Endothelial cell of umbilical vein (primary cell): ENCODE measurements around the gene TGM1. TPM values are rescaled to one million over a fixed set of nuclear protein-coding genes. Genes with fewer than 3 reads are reported as not detected.

ENCODE experiments used
- BruUV-seq: library from RNA; stranded (reverse); fragments of 400-500 nt; replicated peaks from 2 replicates; lab custom pipeline; 2021; lab: Mats Ljungman, UMichigan
- CTCF ChIA-PET: fragments of 300-600, 350-600 bp; sonication (Branson Sonifier 250); formaldehyde crosslinking; loops from one replicate; lab custom pipeline; 2021; ENCODE audit warnings: antibody characterized with exemption, inconsistent platforms; lab: Charles Lee
- POLR2A ChIA-PET: fragments of 300-600, 350-600 bp; sonication (Branson Sonifier 250); formaldehyde crosslinking; loops from one replicate; lab custom pipeline; 2021; ENCODE audit warnings: antibody characterized with exemption, inconsistent platforms; lab: Charles Lee
- DNase-seq: peaks from one replicate; pipeline ENCODE4 v3.0.0-alpha.2; 2011; ENCODE audit warnings: low read depth, low spot score
- FAIRE-seq: peaks from 2 replicates; lab custom pipeline; 2011; peaks lifted over from hg19 to GRCh38; lab: Jason Lieb, UNC
- H2AFZ ChIP-seq: 2 replicates; pipeline ENCODE4 v1.6.0; 2012; ENCODE audit warnings: low read depth, low read length, control low read depth, inconsistent platforms
- H3K27ac ChIP-seq: 2 replicates; pipeline ENCODE4 v1.5.1; 2011; ENCODE audit warnings: low read depth, mild to moderate bottlenecking, control low read depth, low read length, moderate library complexity; ENCODE audit not compliant: insufficient read depth
- H3K27me3 ChIP-seq, 2 experiments: 2 replicates each; pipeline versions ENCODE4 v1.6.0 to v1.6.1; 2011; ENCODE audit warnings: low read length in 2 of 2, mixed read lengths in 1 of 2; ENCODE audit not compliant: control insufficient read depth in 2 of 2, insufficient read depth in 2 of 2
- H3K36me3 ChIP-seq, 2 experiments: 2 replicates in 1 of 2; 3 replicates in 1 of 2; pipeline ENCODE4 v1.5.1; 2011; ENCODE audit warnings: low read length in 2 of 2, mild to moderate bottlenecking in 1 of 2, moderate library complexity in 1 of 2; ENCODE audit not compliant: control insufficient read depth in 2 of 2, insufficient read depth in 2 of 2; ENCODE audit errors: extremely low read depth in 1 of 2
- H3K4me1 ChIP-seq: 3 replicates; pipeline ENCODE4 v1.5.1; 2011; ENCODE audit warnings: mild to moderate bottlenecking, low read length; ENCODE audit not compliant: control insufficient read depth, insufficient read depth; ENCODE audit errors: extremely low read depth
- H3K4me2 ChIP-seq: 2 replicates; pipeline ENCODE4 v1.6.1; 2011; ENCODE audit warnings: low read length, control low read depth, mixed read lengths; ENCODE audit not compliant: insufficient read depth
- H3K4me3 ChIP-seq, 3 experiments: fragments of 200-600 bp in 1 of 3; sonication (generic), shearing (Covaris generic) in 1 of 3; replicated peaks in 1 of 3; 2 replicates each; pipeline ENCODE4 v1.5.1; 2011 to 2016; ENCODE audit warnings: control low read depth in 3 of 3, low read length in 3 of 3, mild to moderate bottlenecking in 2 of 3, inconsistent platforms in 1 of 3, low read depth in 1 of 3, moderate library complexity in 1 of 3; ENCODE audit not compliant: insufficient read depth in 1 of 3
- H3K79me2 ChIP-seq: 2 replicates; pipeline ENCODE4 v1.6.0; 2012; ENCODE audit warnings: low read length, inconsistent platforms; ENCODE audit not compliant: control insufficient read depth, insufficient read depth
- H3K9ac ChIP-seq: replicated peaks from 2 replicates; pipeline ENCODE3; 2011; ENCODE audit warnings: low read length, control low read depth; ENCODE audit not compliant: insufficient read depth; ENCODE audit errors: extremely low read depth
- H3K9me1 ChIP-seq: replicated peaks from 3 replicates; pipeline ENCODE4 v1.6.0; 2011; ENCODE audit warnings: mild to moderate bottlenecking, low read length; ENCODE audit not compliant: control insufficient read depth, insufficient read depth; ENCODE audit errors: extremely low read depth
- H3K9me3 ChIP-seq: replicated peaks from 2 replicates; pipeline ENCODE4 v1.5.1; 2012; ENCODE audit warnings: low read length, inconsistent platforms; ENCODE audit not compliant: control insufficient read depth, insufficient read depth
- H4K20me1 ChIP-seq: replicated peaks from 2 replicates; pipeline ENCODE3; 2011; ENCODE audit warnings: mild to moderate bottlenecking, low read length; ENCODE audit not compliant: control insufficient read depth, insufficient read depth; ENCODE audit errors: extremely low read depth
- CTCF ChIP-seq, 2 donors: IDR thresholded peaks; 1 replicate in 1 of 2; 2 replicates in 1 of 2; pipeline ENCODE4 v1.5.1; 2011; ENCODE audit warnings: low read length in 2 of 2, mild to moderate bottlenecking in 2 of 2, moderate library complexity in 2 of 2, control low read depth in 1 of 2, inconsistent platforms in 1 of 2, low read depth in 1 of 2; ENCODE audit not compliant: insufficient read depth in 1 of 2; ENCODE audit errors: extremely low read depth in 1 of 2
- EZH2 ChIP-seq: IDR thresholded peaks from 2 replicates; pipeline ENCODE4 v1.6.1; 2012; ENCODE audit warnings: borderline replicate concordance, low read depth, mild to moderate bottlenecking, moderate library complexity, low read length, inconsistent platforms; ENCODE audit not compliant: severe bottlenecking
- GATA2 ChIP-seq: IDR thresholded peaks from 2 replicates; pipeline ENCODE4 v1.7.0; 2011; ENCODE audit warnings: low read depth, mild to moderate bottlenecking, moderate library complexity, mixed read lengths, low read length; ENCODE audit not compliant: insufficient read length, insufficient read depth
- JUN ChIP-seq: IDR thresholded peaks from 2 replicates; pipeline ENCODE4 v1.6.1; 2011; ENCODE audit warnings: borderline replicate concordance, low read depth; ENCODE audit not compliant: insufficient read length, insufficient read depth
- POLR2A ChIP-seq: IDR thresholded peaks from 2 replicates; pipeline ENCODE4 v1.6.1; 2012; ENCODE audit warnings: low read depth, mild to moderate bottlenecking, control low read depth, low read length
- POLR2AphosphoS5 ChIP-seq: IDR thresholded peaks from 2 replicates; pipeline ENCODE4 v1.6.1; 2012; ENCODE audit warnings: low read depth, mild to moderate bottlenecking, control low read depth, low read length, moderate library complexity; ENCODE audit not compliant: insufficient read depth
- dilution Hi-C: fragments of 300-500 bp; cut with MboI; formaldehyde crosslinking; loops from one replicate; pipeline ENCODE4 v1.15.0; 2019; ENCODE audit warnings: low sequenced_read_pairs; ENCODE audit not compliant: extremely low pct_ligation_motif_present
- intact Hi-C: fragments of 100-400 bp; cut with micrococcal nuclease; formaldehyde crosslinking; loops from one replicate; pipeline ENCODE4 v1.10.0; 2022
- polyA plus RNA-seq, 4 experiments: library from polyadenylated mRNA; depleted of rRNA in 3 of 4; stranded (reverse) in 3 of 4; unstranded in 1 of 4; fragments of >200 nt; gene quantifications; 2 replicates each; pipeline versions ENCODE4 v1.2.1 to v1.2.3, GENCODE V29; 2011 to 2012; ENCODE audit warnings: missing spikeins in 1 of 4
- total RNA-seq: library from RNA; stranded (reverse); gene quantifications from 2 replicates; pipeline ENCODE4 v1.2.3, GENCODE V29; 2021

Gene TGM1
- total and polyA plus RNA-seq, 2 donors (not counting 3 experiments of a cell fraction or from before 2014, with no cell fraction given) = 1.0 to 3.4 TPM

GRCh38 chr14:24206260-24207103 is 56.5 kb downstream of the TGM1 start:
- Histone ChIP-seq H3K27me3 (no peaks in the 10 kb centered on the region), H3K4me3 (no peak overlapping the region), H2AFZ (no peak overlapping the region), H3K9me1 (no peaks in the 10 kb centered on the region), H3K4me2 (no peak overlapping the region), H3K4me1 (no peaks in the 10 kb centered on the region), H3K36me3 (peaks cover 6 to 33% of the 10 kb centered on the region in 2 experiments), H3K9ac (no peak overlapping the region), H4K20me1 (no peaks in the 10 kb centered on the region), H3K27ac (no peak overlapping the region), H3K9me3 (no peaks in the 10 kb centered on the region), H3K79me2 (no peaks in the 10 kb centered on the region)
- intact Hi-C loops (no loop called here), dilution Hi-C loops (no loop called here)
- no peak for DNase-seq
- BruUV-seq = no TSS peak
- TF ChIP-seq EZH2 (no peak), CTCF (IDR thresholded peaks at IDR 0.05; ENCODE audit: extremely low read depth in 1 of 2, insufficient read depth in 1 of 2, low read depth in 1 of 2, low read length in 2 of 2) (no peak), POLR2AphosphoS5 (no peak), POLR2A (no peak), GATA2 (no peak), JUN (no peak)
- CTCF ChIA-PET = interaction anchor here (0.9 to 1.0 kb wide), 2 partner anchors 10 to 90 kb away, joined by 3 read pairs; partner anchors contain the start of gene MDP1
- POLR2A ChIA-PET = interaction anchor here (0.5 kb wide), 1 partner anchor 10 kb away, joined by 3 read pairs; no protein-coding TSS in a partner anchor
- no peak for FAIRE-seq
